GM06990 (cell line): ENCODE data around the gene SLITRK5.

Experiments
- DNase-seq: peaks from one replicate; pipeline ENCODE4 v3.0.0-alpha.2; 2011; ENCODE audit not compliant: insufficient read length; ENCODE audit errors: extremely low read depth
- H3K27me3 ChIP-seq: replicated peaks from 2 replicates; pipeline ENCODE4 v1.6.0; 2011; ENCODE audit warnings: low read length; ENCODE audit not compliant: control insufficient read depth, insufficient read depth
- H3K36me3 ChIP-seq: 2 replicates; pipeline ENCODE4 v1.5.1; 2011; ENCODE audit warnings: low read length; ENCODE audit not compliant: control insufficient read depth, insufficient read depth
- H3K4me3 ChIP-seq: replicated peaks from 2 replicates; pipeline ENCODE4 v1.5.1; 2011; ENCODE audit warnings: low read depth, mild to moderate bottlenecking, control low read depth, low read length
- TF ChIP-seq, protein P1 (sequence below): IDR thresholded peaks from 2 replicates; pipeline ENCODE4 v1.5.1; 2011; ENCODE audit warnings: low read length, control low read depth, mild to moderate bottlenecking, inconsistent platforms; ENCODE audit not compliant: insufficient read depth, poor library complexity, severe bottlenecking

The SLITRK5 gene

DNA sequence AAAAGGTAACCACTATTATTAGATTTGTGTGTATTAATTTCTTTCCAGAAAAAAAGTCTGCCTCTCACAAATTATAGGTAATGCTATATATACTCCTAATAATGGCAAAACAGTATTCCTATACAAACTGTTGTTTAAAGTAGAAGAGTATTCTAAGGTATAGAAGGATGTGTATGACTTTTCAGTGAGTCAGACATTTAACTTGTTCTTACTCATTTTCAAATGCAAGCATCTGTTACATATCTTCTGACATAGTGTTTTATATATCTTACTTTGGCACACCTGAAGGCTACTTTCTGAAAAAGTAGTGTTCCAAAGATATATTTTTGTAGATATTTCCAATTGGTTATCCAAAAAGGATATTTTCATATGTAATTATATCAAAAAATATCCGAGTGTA lies 3.5 kb upstream of the SLITRK5 start:
- H3K27me3 ChIP-seq = no peaks in the 10 kb centered on the region
- TF ChIP-seq, protein P1, sequence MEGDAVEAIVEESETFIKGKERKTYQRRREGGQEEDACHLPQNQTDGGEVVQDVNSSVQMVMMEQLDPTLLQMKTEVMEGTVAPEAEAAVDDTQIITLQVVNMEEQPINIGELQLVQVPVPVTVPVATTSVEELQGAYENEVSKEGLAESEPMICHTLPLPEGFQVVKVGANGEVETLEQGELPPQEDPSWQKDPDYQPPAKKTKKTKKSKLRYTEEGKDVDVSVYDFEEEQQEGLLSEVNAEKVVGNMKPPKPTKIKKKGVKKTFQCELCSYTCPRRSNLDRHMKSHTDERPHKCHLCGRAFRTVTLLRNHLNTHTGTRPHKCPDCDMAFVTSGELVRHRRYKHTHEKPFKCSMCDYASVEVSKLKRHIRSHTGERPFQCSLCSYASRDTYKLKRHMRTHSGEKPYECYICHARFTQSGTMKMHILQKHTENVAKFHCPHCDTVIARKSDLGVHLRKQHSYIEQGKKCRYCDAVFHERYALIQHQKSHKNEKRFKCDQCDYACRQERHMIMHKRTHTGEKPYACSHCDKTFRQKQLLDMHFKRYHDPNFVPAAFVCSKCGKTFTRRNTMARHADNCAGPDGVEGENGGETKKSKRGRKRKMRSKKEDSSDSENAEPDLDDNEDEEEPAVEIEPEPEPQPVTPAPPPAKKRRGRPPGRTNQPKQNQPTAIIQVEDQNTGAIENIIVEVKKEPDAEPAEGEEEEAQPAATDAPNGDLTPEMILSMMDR = no peak

DNA sequence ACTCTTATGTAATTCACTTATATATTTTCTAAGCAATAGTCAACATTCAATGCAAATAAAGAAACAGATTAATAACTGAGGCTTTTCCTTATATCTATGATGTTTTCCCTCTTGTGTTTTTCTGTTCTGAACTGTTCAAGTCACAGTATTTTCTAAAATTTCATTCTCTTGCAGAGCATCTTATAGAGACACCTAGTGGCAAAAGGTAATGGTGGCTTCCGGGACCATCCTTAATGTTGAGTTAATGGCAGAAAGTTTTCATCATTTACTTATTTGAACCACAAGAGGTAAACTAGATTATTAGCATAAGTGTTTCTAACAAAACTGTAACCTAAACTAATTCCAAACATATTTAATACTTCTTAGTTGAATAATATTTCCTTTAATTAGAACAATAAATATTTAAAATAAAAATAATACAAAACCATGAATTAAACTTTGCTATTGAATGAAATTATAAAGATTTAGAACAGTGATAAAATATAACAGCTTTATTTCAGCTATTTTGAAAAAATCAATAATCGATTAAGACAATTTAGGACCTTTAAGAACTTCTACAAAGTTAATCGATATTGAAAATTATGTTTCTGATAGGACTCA lies 1.7 kb upstream of the SLITRK5 start:
- no peak for DNase-seq
- H3K4me3 ChIP-seq = no peak overlapping the region
- H3K27me3 ChIP-seq = no peaks in the 10 kb centered on the region
- TF ChIP-seq, protein P1 = peak; percentile 41
- H3K36me3 ChIP-seq = no peaks in the 10 kb centered on the region

More for the DNA sequence above, 3.5 kb upstream of the SLITRK5 start:
- DNase-seq = no peak
- H3K4me3 ChIP-seq = no peak overlapping the region
- no peaks in the 10 kb centered on the region for H3K36me3 ChIP-seq

DNA sequence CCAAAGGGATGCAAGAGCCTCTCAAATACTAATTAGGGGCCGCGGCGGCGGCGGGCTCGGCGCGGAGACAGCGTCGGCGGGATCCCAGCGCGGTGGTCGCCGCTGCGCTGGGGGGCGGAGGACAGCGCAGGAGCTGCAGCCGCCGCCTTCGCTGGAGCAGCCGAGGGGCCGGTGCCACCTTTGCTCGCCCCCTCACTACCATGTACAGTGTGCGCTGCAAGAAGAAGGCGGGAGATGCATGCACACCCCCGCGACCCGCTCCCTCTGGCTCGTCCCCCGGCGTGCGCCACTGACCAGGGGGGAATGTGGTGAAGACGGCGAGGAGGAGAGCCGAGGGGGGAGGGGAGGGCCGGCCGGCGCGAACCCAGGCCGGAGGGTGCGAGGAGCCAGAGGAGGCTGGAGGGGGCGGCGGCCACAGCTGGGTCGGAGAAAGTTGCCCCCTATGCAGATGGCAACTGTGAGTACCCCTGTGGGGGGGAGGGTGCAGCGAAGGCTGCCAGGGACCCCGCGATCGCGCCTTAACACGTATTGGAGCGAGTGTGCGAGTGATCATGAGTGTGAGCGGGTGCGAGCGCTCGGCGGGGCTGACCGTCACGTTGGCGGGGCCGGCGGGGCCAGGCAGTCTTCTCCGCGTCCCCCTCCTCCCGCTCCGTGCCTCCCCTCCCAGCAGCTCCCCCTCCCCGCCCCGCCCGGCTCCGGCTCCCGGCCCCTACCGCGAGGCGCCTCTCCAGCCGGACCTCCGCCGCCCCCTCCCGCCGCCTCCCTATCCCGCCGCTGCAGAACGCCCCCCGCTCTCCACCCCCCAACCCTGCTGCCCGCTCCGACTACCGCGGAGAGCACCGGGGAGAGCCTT lies 808 bp downstream of the SLITRK5 start:
- TF ChIP-seq, protein P1 = no peak
- Histone ChIP-seq H3K36me3 (no peaks in the 10 kb centered on the region), H3K4me3 (no peak overlapping the region), H3K27me3 (no peaks in the 10 kb centered on the region)
- DNase-seq = no peak

DNA sequence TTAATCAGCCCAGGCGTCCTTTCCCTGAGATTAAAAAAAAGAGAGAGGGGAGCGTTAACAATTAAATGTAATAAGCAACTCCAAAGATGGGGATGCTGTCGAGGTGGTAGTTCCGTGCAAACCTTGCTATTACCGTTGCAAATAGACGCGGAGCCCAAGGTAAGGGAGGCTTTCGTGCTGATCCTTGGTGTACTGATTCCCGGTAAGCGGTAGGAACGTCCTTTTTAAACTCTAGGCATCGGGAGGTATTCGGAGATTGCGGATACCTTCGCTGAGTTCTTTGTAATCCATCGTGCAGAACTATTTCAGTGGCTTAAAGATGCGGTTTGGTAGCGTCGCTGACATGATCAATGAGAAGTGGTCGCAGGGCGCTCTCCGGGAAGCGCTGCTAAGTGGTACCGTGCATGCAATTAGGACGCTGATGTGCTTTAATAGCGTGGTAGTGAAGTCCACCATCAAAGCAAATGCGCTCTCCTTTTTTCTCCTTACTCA lies 3.1 kb downstream of the SLITRK5 start:
- TF ChIP-seq, protein P1 = no peak
- Histone ChIP-seq H3K27me3 (no peaks in the 10 kb centered on the region), H3K4me3 (no peak overlapping the region), H3K36me3 (no peaks in the 10 kb centered on the region)
- DNase-seq = no peak

DNA sequence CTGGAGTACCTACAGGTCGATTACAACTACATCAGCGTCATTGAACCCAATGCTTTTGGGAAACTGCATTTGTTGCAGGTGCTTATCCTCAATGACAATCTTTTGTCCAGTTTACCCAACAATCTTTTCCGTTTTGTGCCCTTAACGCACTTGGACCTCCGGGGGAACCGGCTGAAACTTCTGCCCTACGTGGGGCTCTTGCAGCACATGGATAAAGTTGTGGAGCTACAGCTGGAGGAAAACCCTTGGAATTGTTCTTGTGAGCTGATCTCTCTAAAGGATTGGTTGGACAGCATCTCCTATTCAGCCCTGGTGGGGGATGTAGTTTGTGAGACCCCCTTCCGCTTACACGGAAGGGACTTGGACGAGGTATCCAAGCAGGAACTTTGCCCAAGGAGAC lies 4.7 kb downstream of the SLITRK5 start:
- Histone ChIP-seq H3K27me3 (no peaks in the 10 kb centered on the region), H3K36me3 (no peaks in the 10 kb centered on the region), H3K4me3 (no peak overlapping the region)
- no peak for DNase-seq
- TF ChIP-seq, protein P1 = no peak
